AG09309 (cell line): ENCODE measurements around the gene GALNT10.
"Not testable (repeated sequence)": the region's sequence is repeated elsewhere in the genome, so short reads cannot be mapped to it uniquely, and the experiment has no call there.

ENCODE experiments used
- DNase-seq: peaks from one replicate; pipeline ENCODE4 v3.0.0-alpha.2; 2010; ENCODE audit warnings: low read depth
- H3K4me3 ChIP-seq: 2 replicates; pipeline ENCODE4 v1.5.1; 2011; ENCODE audit warnings: mild to moderate bottlenecking, low read depth, low read length, moderate library complexity; ENCODE audit not compliant: control insufficient read depth
- TF ChIP-seq, protein P1 (sequence below): IDR thresholded peaks from 2 replicates; pipeline ENCODE4 v1.5.1; 2011; ENCODE audit warnings: mild to moderate bottlenecking, low read depth, low read length, inconsistent platforms; ENCODE audit not compliant: insufficient read depth, control insufficient read depth; ENCODE audit errors: missing control alignments

The GALNT10 gene, protein sequence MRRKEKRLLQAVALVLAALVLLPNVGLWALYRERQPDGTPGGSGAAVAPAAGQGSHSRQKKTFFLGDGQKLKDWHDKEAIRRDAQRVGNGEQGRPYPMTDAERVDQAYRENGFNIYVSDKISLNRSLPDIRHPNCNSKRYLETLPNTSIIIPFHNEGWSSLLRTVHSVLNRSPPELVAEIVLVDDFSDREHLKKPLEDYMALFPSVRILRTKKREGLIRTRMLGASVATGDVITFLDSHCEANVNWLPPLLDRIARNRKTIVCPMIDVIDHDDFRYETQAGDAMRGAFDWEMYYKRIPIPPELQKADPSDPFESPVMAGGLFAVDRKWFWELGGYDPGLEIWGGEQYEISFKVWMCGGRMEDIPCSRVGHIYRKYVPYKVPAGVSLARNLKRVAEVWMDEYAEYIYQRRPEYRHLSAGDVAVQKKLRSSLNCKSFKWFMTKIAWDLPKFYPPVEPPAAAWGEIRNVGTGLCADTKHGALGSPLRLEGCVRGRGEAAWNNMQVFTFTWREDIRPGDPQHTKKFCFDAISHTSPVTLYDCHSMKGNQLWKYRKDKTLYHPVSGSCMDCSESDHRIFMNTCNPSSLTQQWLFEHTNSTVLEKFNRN

DNA sequence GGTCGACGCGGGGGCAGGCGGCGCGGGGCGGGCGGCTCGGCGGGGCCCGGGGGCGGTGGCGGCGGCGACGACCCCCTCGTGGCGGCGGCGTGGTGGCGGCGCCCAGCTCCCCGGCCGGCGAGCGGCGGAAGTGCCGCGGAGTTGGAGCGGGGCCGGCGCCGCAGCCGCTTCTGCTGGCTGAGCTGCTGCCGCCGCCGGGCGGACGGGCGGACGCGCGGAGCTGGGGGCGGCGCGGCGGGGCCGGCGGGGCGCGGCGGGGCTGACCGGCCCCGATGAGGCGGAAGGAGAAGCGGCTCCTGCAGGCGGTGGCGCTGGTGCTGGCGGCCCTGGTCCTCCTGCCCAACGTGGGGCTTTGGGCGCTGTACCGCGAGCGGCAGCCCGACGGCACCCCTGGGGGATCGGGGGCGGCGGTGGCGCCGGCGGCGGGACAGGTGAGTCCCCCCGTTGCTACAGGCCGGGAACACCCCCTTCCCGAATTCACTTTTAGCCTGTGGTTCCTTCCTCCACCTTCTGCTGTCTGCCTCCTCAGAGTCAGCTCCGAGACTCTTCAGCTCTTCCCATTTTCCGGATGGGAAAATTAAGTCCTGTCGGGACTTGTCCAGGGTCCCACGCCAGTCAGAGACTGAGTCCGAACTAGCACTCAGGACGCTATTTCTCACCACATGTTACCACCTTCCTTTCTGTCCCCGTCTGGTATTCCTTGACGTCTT is at the start of gene GALNT10:
Gene GALNT10, plus strand, starts transcription at position 139 of the 710 bp plus-strand sequence. Its CDS starts 134 bp downstream, at position 273.
- TF ChIP-seq, protein P1, sequence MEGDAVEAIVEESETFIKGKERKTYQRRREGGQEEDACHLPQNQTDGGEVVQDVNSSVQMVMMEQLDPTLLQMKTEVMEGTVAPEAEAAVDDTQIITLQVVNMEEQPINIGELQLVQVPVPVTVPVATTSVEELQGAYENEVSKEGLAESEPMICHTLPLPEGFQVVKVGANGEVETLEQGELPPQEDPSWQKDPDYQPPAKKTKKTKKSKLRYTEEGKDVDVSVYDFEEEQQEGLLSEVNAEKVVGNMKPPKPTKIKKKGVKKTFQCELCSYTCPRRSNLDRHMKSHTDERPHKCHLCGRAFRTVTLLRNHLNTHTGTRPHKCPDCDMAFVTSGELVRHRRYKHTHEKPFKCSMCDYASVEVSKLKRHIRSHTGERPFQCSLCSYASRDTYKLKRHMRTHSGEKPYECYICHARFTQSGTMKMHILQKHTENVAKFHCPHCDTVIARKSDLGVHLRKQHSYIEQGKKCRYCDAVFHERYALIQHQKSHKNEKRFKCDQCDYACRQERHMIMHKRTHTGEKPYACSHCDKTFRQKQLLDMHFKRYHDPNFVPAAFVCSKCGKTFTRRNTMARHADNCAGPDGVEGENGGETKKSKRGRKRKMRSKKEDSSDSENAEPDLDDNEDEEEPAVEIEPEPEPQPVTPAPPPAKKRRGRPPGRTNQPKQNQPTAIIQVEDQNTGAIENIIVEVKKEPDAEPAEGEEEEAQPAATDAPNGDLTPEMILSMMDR: no peak
- no peak for DNase-seq
- peak within 1 kb of the TSS; percentile 93 for H3K4me3 ChIP-seq

DNA sequence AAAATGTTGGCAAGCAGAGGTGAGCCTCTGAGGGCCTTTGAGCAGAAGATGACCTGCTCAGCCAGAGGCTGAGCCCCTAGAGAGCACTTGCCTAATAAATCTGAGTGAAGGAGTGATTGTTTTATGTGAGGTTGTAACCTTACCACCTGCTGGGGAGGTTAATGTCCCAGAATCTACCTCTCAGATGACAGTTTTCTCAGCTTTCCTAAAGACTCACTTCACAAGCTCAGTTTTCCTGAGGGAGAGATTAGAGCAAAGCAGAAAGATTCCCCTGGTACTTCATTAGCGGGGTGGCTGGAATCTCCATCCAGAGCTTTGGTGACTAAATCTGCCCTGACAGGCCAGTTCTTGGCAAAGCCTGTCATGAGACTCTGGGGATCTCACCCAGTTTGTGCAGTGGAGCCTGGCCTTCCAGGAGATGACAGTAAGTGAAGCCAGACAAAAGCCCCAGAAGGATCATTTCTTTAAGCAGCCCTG is 48.8 kb upstream of the GALNT10 start:
- TF ChIP-seq, protein P1: no peak
- H3K4me3 ChIP-seq: no peak overlapping the region
- DNase-seq: no peak

DNA sequence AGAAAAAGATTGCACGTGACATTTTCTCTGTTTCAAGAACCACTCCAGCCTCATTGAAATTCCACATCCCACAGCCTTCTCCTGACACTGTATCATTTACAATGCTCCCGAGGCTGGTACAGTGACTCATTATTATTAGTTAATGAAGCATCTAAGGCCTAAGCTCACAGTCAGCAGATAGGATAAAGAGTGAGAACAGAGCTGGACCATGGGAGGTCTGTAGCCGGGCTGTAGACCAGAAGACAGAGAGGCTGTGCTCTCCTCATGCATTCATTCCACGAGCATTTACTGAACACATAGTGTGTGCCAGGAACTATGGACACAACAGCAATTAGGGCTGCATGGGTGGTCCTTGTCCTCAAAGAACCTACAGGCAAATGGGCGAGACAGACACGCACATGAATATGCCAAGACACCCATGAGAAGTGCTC is 47.3 kb upstream of the GALNT10 start:
- no peak overlapping the region for H3K4me3 ChIP-seq
- no peak for DNase-seq
- TF ChIP-seq, protein P1: no peak

DNA sequence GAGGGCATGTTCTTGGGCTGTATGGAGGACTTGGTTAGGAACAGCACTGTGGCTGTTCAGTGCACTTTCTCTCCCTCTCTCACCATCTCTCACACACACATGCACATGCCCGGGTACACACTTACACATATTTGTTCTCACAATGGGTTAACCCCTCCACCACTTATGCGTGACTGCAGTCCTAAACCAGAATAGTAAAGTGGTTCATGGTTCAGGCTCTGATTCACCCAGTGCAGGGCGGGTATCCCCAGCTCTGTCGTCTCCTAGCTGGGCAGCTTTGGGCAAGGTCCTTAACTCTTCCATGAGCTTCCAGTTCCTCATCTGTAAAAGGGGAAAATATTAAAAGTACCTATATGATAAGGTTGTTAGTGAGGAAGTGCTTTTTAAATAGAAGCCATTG is 45.3 kb upstream of the GALNT10 start:
- H3K4me3 ChIP-seq: no peak overlapping the region
- TF ChIP-seq, protein P1: no peak
- no peak for DNase-seq

DNA sequence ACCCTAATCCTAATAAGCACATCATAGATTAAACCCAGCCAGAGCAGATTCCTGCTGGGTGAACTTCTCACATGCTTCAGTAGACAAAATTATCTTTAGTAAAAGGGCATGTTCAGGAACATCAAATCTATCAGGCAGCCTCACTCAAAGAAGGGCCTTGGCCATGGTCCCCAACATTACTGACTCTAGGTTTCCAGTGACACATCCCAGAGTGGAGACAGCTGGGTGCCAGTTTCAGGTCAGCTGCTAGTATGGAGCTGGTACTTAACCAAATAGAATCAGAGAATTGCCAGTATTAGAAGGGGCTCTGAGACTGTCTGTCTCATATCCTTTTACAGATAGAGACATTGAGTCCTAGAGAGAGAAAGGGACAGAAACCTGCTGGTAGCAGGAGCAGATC is 44.1 kb upstream of the GALNT10 start:
- TF ChIP-seq, protein P1: no peak
- no peak overlapping the region for H3K4me3 ChIP-seq

DNA sequence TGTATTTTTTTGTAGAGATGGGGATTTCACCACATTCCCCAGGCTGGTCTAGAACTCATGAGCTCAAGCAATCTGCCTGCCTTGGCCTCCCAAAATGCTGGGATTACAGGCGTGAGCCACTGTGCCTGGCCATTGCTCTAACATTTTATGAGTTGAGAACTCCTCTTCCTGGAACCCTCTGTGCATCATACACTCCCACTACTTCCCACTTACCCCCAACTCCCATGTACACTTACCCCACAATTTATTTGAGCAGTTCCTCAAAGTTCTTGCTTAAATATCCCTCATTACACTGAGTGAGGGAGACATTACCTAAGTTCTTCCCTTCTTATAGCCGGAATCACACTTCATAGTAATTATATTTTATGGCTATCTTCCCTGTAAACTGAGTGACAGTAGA is 42.9 kb upstream of the GALNT10 start:
- TF ChIP-seq, protein P1: no peak
- H3K4me3 ChIP-seq: no peak overlapping the region
- no peak for DNase-seq

More for the DNA sequence above, 44.1 kb upstream of the GALNT10 start:
- no peak for DNase-seq

DNA sequence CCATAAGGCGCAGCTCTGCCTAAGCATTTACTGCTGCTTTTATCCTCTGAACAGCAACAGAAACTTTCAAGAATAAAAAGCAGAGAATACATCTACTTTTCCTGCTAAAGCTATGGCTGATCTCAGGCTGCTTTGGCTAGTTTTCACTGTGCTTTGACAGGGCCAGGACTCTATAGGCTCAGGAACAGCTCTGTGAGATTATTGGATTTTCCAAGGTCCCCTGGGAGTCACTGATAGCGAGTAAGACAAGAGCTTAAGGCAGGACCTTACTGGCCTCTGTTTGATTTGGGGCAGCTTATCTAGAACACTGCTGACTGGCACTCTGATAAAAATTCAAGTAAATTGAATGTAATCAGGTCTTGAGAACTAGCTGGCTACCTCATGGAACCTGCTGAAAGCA is 40.1 kb upstream of the GALNT10 start:
- H3K4me3 ChIP-seq, DNase-seq: not testable (repeated sequence)
